Measurements from ENCODE around the gene OTOGL.

The OTOGL gene

GRCh38 chr12:80121661-80122060 is 22.3 kb downstream of the OTOGL start:
- no peak for DNase-seq

GRCh38 chr12:80129895-80130530 is 30.7 kb downstream of the OTOGL start:
- DNase-seq, result no peak

GRCh38 chr12:80135624-80136023 is 36.3 kb downstream of the OTOGL start:
- no peak for DNase-seq

GRCh38 chr12:80140005-80140404 is 40.7 kb downstream of the OTOGL start:
- DNase-seq, result no peak

- no peak for DNase-seq
Measured at GRCh38 chr12:80142640-80143039, 43.3 kb downstream of the OTOGL start.

- DNase-seq, result no peak
Measured at GRCh38 chr12:80143537-80143936, 44.2 kb downstream of the OTOGL start.

- peak; percentile 2 for DNase-seq
Measured at GRCh38 chr12:80149547-80150313, 50.4 kb downstream of the OTOGL start.

GRCh38 chr12:80151131-80151530 is 51.8 kb downstream of the OTOGL start:
- no peak for DNase-seq

- no peak for DNase-seq
Measured at GRCh38 chr12:80154261-80154660, 54.9 kb downstream of the OTOGL start.

- no peak for DNase-seq
Measured at GRCh38 chr12:80156306-80156705, 57.0 kb downstream of the OTOGL start.

- DNase-seq, result no peak
Measured at GRCh38 chr12:80157645-80158044, 58.3 kb downstream of the OTOGL start.

GRCh38 chr12:80161612-80162011 is 62.3 kb downstream of the OTOGL start:
- DNase-seq, result no peak

GRCh38 chr12:80162177-80162576 is 62.8 kb downstream of the OTOGL start:
- DNase-seq, result no peak

- no peak for DNase-seq
Measured at GRCh38 chr12:80165746-80166145, 66.4 kb downstream of the OTOGL start.

- no peak for DNase-seq
Measured at GRCh38 chr12:80166751-80167150, 67.4 kb downstream of the OTOGL start.

GRCh38 chr12:80168936-80169335 is 69.6 kb downstream of the OTOGL start:
- no peak for DNase-seq

- DNase-seq, result no peak
Measured at GRCh38 chr12:80170915-80171314, 71.6 kb downstream of the OTOGL start.

- DNase-seq, result no peak
Measured at GRCh38 chr12:80173083-80173864, 73.9 kb downstream of the OTOGL start.

- DNase-seq, result no peak
Measured at GRCh38 chr12:80175307-80175930, 76.1 kb downstream of the OTOGL start.

GRCh38 chr12:80176706-80177105 is 77.4 kb downstream of the OTOGL start:
- no peak for DNase-seq

GRCh38 chr12:80178846-80179245 is 79.5 kb downstream of the OTOGL start:
- DNase-seq, result no peak

- no peak for DNase-seq
Measured at GRCh38 chr12:80183939-80184338, 84.6 kb downstream of the OTOGL start.

- no peak for DNase-seq
Measured at GRCh38 chr12:80184926-80185325, 85.6 kb downstream of the OTOGL start.

Measured in NCI-H1436 (cell line).